Keratinocyte (primary cell): ENCODE measurements around the gene ESD.

Experiments
- CTCF ChIP-seq, 3 experiments: IDR thresholded peaks in 1 of 3; conservative IDR thresholded peaks in 1 of 3; optimal IDR thresholded peaks in 1 of 3; 2 replicates in 2 of 3; 3 replicates in 1 of 3; pipeline versions ENCODE3 to v1.5.1; 2011; ENCODE audit warnings: low read length in 3 of 3, mild to moderate bottlenecking in 3 of 3, moderate library complexity in 2 of 3, control low read depth in 1 of 3, inconsistent platforms in 1 of 3; ENCODE audit not compliant: insufficient read depth in 2 of 3; ENCODE audit errors: extremely low read depth in 1 of 3
- EZH2 ChIP-seq: IDR thresholded peaks from one replicate; pipeline ENCODE4 v1.6.1; 2012; ENCODE audit warnings: inconsistent platforms, mild to moderate bottlenecking, low read length, moderate library complexity

DNA sequence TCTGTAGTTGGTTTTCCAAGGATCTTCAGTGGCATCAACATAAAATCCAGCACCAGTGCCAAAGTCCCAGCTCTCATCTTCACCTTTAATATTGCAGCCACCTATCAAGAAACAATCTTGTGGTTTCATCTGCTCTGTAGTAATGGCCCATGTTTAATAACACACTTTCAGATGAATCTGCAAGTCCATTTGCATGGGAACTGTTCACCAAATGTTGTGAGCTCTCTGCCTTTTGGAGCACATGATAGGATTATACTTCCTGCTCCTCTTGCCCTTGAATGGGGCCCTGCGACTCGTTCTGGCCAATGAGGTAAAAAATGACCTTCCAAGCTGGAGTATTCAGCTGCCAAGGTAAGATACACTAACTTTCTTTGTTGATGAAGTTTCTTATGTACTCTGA lies 14.3 kb downstream of the ESD start:
- TF ChIP-seq CTCF (optimal IDR thresholded peaks at IDR 0.05 in 1 of 3, IDR thresholded peaks at IDR 0.05 in 1 of 3, conservative IDR thresholded peaks at IDR 0.05 in 1 of 3; ENCODE audit: extremely low read depth in 1 of 3, insufficient read depth in 2 of 3, low read length in 3 of 3) (no peak), EZH2 (no peak)
